Rectal smooth muscle tissue (tissue), 1 donor: ENCODE measurements around the gene FLNC.

Source experiments
- H3K27ac ChIP-seq: one replicate; pipeline ENCODE4 v1.7.0; 2013; ENCODE audit warnings: low read depth, low read length, inconsistent platforms
- H3K27me3 ChIP-seq: one replicate; pipeline ENCODE4 v1.7.0; 2013; ENCODE audit warnings: low read length; ENCODE audit not compliant: control insufficient read depth, insufficient read depth
- H3K36me3 ChIP-seq: one replicate; pipeline ENCODE4 v1.7.0; 2013; ENCODE audit warnings: low read length; ENCODE audit not compliant: control insufficient read depth, insufficient read depth
- H3K4me1 ChIP-seq: one replicate; pipeline ENCODE4 v1.7.0; 2013; ENCODE audit warnings: low read length; ENCODE audit not compliant: control insufficient read depth, insufficient read depth
- H3K4me3 ChIP-seq: one replicate; pipeline ENCODE4 v1.7.0; 2013; ENCODE audit warnings: low read length
- H3K9ac ChIP-seq: one replicate; pipeline ENCODE4 v1.7.0; 2013; ENCODE audit warnings: low read length

FLNC gene

GRCh38 chr7:128792471-128793180, 37.6 kb upstream of the FLNC start:
- Histone ChIP-seq H3K9ac (no peak overlapping the region), H3K4me3 (peak overlapping the region; percentile 35), H3K36me3 (no peaks in the 10 kb centered on the region), H3K4me1 (peaks cover 11% of the 10 kb centered on the region), H3K27me3 (peaks cover 4% of the 10 kb centered on the region), H3K27ac (peak overlapping the region; percentile 16)

DNA sequence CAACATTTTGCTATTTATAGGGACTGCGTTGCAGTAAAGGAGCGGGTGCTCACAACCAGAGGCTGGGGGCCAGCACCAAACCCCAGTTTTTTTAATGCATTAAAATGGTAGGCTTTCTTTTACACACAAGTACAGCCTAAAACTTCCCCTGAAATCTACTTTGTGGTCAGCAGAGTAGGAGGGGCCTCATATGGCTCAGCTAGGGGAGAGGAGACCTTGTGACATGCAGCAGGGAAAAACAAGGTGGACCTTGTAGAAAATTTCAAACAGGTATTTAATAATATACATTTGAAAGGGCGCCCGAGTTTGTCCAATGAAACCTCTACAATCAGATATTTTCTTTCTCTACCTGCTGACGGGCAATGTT, 37.0 kb upstream of the FLNC start:
- H3K4me3 ChIP-seq = no peak overlapping the region

GRCh38 chr7:128794020-128794419, 36.2 kb upstream of the FLNC start:
- H3K27me3 ChIP-seq = peaks cover 4% of the 10 kb centered on the region
- no peak overlapping the region for H3K4me3 ChIP-seq
- no peak overlapping the region for H3K9ac ChIP-seq
- H3K4me1 ChIP-seq = peaks cover 11% of the 10 kb centered on the region
- no peak overlapping the region for H3K27ac ChIP-seq
- H3K36me3 ChIP-seq = no peaks in the 10 kb centered on the region

More for the DNA sequence above, 37.0 kb upstream of the FLNC start:
- Histone ChIP-seq H3K27me3 (peaks cover 4% of the 10 kb centered on the region), H3K9ac (no peak overlapping the region), H3K27ac (peak overlapping the region; percentile 12), H3K4me1 (peaks cover 11% of the 10 kb centered on the region), H3K36me3 (no peaks in the 10 kb centered on the region)

- Histone ChIP-seq H3K4me1 (peaks cover 11% of the 10 kb centered on the region), H3K27ac (no peak overlapping the region), H3K9ac (no peak overlapping the region), H3K4me3 (no peak overlapping the region), H3K36me3 (no peaks in the 10 kb centered on the region), H3K27me3 (peaks cover 4% of the 10 kb centered on the region)
Measured at GRCh38 chr7:128794436-128794835, 35.8 kb upstream of the FLNC start.

GRCh38 chr7:128795129-128795528, 35.1 kb upstream of the FLNC start:
- Histone ChIP-seq H3K9ac (no peak overlapping the region), H3K27ac (no peak overlapping the region), H3K36me3 (no peaks in the 10 kb centered on the region), H3K4me1 (peaks cover 11% of the 10 kb centered on the region), H3K27me3 (peaks cover 4% of the 10 kb centered on the region), H3K4me3 (no peak overlapping the region)

DNA sequence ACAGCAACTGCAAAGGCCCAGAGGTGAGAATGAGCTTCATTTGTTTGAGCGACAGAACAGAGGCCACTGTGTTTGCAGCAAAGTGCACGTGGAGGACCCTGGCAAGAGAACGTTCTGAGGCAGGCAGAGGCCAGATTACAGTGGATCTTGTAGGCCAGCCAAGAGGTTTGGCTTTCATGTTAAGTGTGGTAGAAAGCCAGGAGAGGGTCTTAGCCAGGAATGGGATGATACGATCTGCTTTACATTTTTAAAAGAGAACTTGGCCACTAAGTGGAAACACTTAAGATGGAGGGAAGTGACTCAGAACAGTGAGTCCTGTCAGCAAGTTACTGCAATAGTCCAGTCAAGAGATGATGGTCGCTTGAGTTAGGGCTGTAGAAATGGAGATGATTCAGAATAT, 33.9 kb upstream of the FLNC start:
- H3K4me3 ChIP-seq = no peak overlapping the region
- peaks cover 4% of the 10 kb centered on the region for H3K27me3 ChIP-seq
- no peak overlapping the region for H3K27ac ChIP-seq
- H3K9ac ChIP-seq = no peak overlapping the region
- H3K36me3 ChIP-seq = peaks cover 5% of the 10 kb centered on the region
- peaks cover 11% of the 10 kb centered on the region for H3K4me1 ChIP-seq

GRCh38 chr7:128799451-128799850, 30.8 kb upstream of the FLNC start:
- H3K27me3 ChIP-seq = no peaks in the 10 kb centered on the region
- peaks cover 5% of the 10 kb centered on the region for H3K36me3 ChIP-seq
- no peaks in the 10 kb centered on the region for H3K4me1 ChIP-seq
- no peak overlapping the region for H3K27ac ChIP-seq
- no peak overlapping the region for H3K9ac ChIP-seq
- no peak overlapping the region for H3K4me3 ChIP-seq

- Histone ChIP-seq H3K27ac (no peak overlapping the region), H3K4me1 (no peaks in the 10 kb centered on the region), H3K4me3 (no peak overlapping the region), H3K36me3 (peaks cover 9% of the 10 kb centered on the region), H3K9ac (no peak overlapping the region), H3K27me3 (no peaks in the 10 kb centered on the region)
Measured at GRCh38 chr7:128800567-128800966, 29.6 kb upstream of the FLNC start.

- Histone ChIP-seq H3K4me1 (no peaks in the 10 kb centered on the region), H3K36me3 (peaks cover 14% of the 10 kb centered on the region), H3K27me3 (no peaks in the 10 kb centered on the region), H3K27ac (no peak overlapping the region), H3K9ac (no peak overlapping the region), H3K4me3 (no peak overlapping the region)
Measured at GRCh38 chr7:128801003-128801402, 29.2 kb upstream of the FLNC start.

- H3K4me3 ChIP-seq = no peak overlapping the region
- H3K4me1 ChIP-seq = no peaks in the 10 kb centered on the region
- no peak overlapping the region for H3K9ac ChIP-seq
- peaks cover 19% of the 10 kb centered on the region for H3K36me3 ChIP-seq
- H3K27ac ChIP-seq = no peak overlapping the region
- H3K27me3 ChIP-seq = no peaks in the 10 kb centered on the region
Measured at GRCh38 chr7:128801667-128802418, 28.4 kb upstream of the FLNC start.

DNA sequence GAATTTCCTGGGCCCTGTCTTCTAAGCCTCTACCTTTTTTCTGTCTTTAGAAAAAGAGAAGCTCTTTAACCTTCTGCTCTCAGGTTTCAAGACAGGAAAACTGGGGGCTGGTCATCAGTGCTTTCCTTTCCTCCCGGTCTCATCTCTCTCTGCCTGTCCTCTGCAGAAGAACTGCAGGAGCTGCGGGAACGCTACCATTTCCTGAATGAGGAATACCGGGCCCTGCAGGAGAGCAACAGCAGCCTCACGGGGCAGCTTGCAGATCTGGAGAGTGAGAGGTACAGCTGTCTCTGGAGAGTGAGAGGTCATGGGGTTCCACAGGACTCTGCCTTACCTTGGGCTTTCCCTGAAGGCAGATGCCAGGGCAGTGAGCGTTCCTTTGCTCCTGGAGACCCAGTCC, 25.7 kb upstream of the FLNC start:
- H3K4me3 ChIP-seq = no peak overlapping the region
- H3K9ac ChIP-seq = no peak overlapping the region
- H3K36me3 ChIP-seq = peaks cover 19% of the 10 kb centered on the region
- H3K27ac ChIP-seq = no peak overlapping the region
- H3K27me3 ChIP-seq = no peaks in the 10 kb centered on the region
- H3K4me1 ChIP-seq = no peaks in the 10 kb centered on the region

DNA sequence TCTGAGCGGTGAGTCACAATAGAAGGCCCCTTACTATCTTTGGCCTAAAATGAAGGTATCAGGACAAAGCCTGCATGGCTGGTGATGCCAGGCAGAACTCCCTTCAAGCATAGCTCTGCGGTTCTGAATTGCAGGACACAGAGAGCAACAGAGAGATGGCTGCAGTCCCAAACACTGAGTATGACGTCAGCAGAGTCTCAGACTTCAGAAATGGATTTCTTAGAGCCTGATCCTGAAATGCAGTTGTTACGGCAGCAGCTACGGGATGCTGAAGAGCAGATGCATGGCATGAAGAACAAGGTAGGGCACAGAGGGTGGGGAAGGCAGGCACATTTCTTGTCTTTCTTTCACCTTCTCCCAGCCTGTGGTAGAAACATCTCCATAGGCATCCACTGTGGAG, 25.0 kb upstream of the FLNC start:
- H3K4me3 ChIP-seq = no peak overlapping the region
- H3K36me3 ChIP-seq = peaks cover 20% of the 10 kb centered on the region
- H3K4me1 ChIP-seq = no peaks in the 10 kb centered on the region
- no peak overlapping the region for H3K9ac ChIP-seq
- no peaks in the 10 kb centered on the region for H3K27me3 ChIP-seq
- H3K27ac ChIP-seq = no peak overlapping the region

GRCh38 chr7:128807191-128807590, 23.0 kb upstream of the FLNC start:
- Histone ChIP-seq H3K27ac (no peak overlapping the region), H3K27me3 (no peaks in the 10 kb centered on the region), H3K9ac (no peak overlapping the region), H3K36me3 (peaks cover 18% of the 10 kb centered on the region), H3K4me3 (no peak overlapping the region), H3K4me1 (no peaks in the 10 kb centered on the region)
